Measurements from ENCODE around the gene DDX47. TPM values are rescaled to one million over a fixed set of nuclear protein-coding genes. Genes with fewer than 3 reads are reported as not detected.

The DDX47 gene
- total and polyA plus RNA-seq, 4 donors, result 28.2 to 79.2 (median 40.4) TPM

- WGBS, 2 donors, result 46 to 50% methylated on average over 11 of the region's 11 CpGs
- H3K4me3 ChIP-seq, result no peak overlapping the region
- TF ChIP-seq CTCF (IDR thresholded peaks at IDR 0.05; ENCODE audit: control extremely low read depth, extremely low read depth), result no peak
- no peak overlapping the region for H3K9ac ChIP-seq (ENCODE audit: insufficient read depth in 1 of 2, low read length in 2 of 2)
- no peaks in the 10 kb centered on the region for H3K36me3 ChIP-seq (ENCODE audit: control insufficient read depth in 4 of 4, insufficient read depth in 4 of 4, low read length in 4 of 4)
- no peak for ATAC-seq (ENCODE audit: insufficient read depth, low FRiP score)
- peak in 2 of 3 donors; percentile 41 to 65 for DNase-seq
- H3K27me3 ChIP-seq (ENCODE audit: control insufficient read depth in 3 of 3, insufficient read depth in 3 of 3, low read length in 2 of 3), result no peaks in the 10 kb centered on the region
- H3K27ac ChIP-seq (ENCODE audit: low read depth in 1 of 2, low read length in 1 of 2), result peak overlapping the region; percentile 78 to 84
- H3K9me3 ChIP-seq (ENCODE audit: control insufficient read depth in 4 of 4, insufficient read depth in 3 of 4, low read length in 3 of 4), result no peaks in the 10 kb centered on the region
- H3K4me1 ChIP-seq (ENCODE audit: control insufficient read depth in 5 of 5, insufficient read depth in 5 of 5, low read length in 5 of 5), result peaks cover 0 to 11% (median 0%) of the 10 kb centered on the region in 5 donors
Measured at GRCh38 chr12:12807970-12808702, 5.0 kb upstream of the DDX47 start.

- H3K27ac ChIP-seq (ENCODE audit: low read depth in 1 of 2, low read length in 1 of 2), result no peak overlapping the region
- 80 to 83% methylated on average over 10 of the region's 10 CpGs for WGBS, 2 donors
- no peak for TF ChIP-seq CTCF (IDR thresholded peaks at IDR 0.05; ENCODE audit: control extremely low read depth, extremely low read depth)
- H3K36me3 ChIP-seq (ENCODE audit: control insufficient read depth in 4 of 4, insufficient read depth in 4 of 4, low read length in 4 of 4), result peaks cover 0 to 7% (median 3%) of the 10 kb centered on the region in 4 donors
- H3K4me1 ChIP-seq (ENCODE audit: control insufficient read depth in 5 of 5, insufficient read depth in 5 of 5, low read length in 5 of 5), result peaks cover 0 to 16% (median 8%) of the 10 kb centered on the region in 5 donors
- DNase-seq (no peak), ATAC-seq (ENCODE audit: insufficient read depth, low FRiP score) (no peak)
- H3K9ac ChIP-seq (ENCODE audit: insufficient read depth in 1 of 2, low read length in 2 of 2), result no peak overlapping the region
- no peaks in the 10 kb centered on the region for H3K27me3 ChIP-seq (ENCODE audit: control insufficient read depth in 3 of 3, insufficient read depth in 3 of 3, low read length in 2 of 3)
- no peaks in the 10 kb centered on the region for H3K9me3 ChIP-seq (ENCODE audit: control insufficient read depth in 4 of 4, insufficient read depth in 3 of 4, low read length in 3 of 4)
- no peak overlapping the region for H3K4me3 ChIP-seq
Measured at GRCh38 chr12:12810553-12811021, 2.6 kb upstream of the DDX47 start.

- peaks cover 0 to 17% (median 8%) of the 10 kb centered on the region in 5 donors for H3K4me1 ChIP-seq (ENCODE audit: control insufficient read depth in 5 of 5, insufficient read depth in 5 of 5, low read length in 5 of 5)
- no peak for ATAC-seq (ENCODE audit: insufficient read depth, low FRiP score)
- H3K4me3 ChIP-seq, result no peak overlapping the region
- DNase-seq, result no peak
- TF ChIP-seq CTCF (IDR thresholded peaks at IDR 0.05; ENCODE audit: control extremely low read depth, extremely low read depth), result no peak
- no peak overlapping the region for H3K27ac ChIP-seq (ENCODE audit: low read depth in 1 of 2, low read length in 1 of 2)
- H3K9me3 ChIP-seq (ENCODE audit: control insufficient read depth in 4 of 4, insufficient read depth in 3 of 4, low read length in 3 of 4), result no peaks in the 10 kb centered on the region
- no peaks in the 10 kb centered on the region for H3K27me3 ChIP-seq (ENCODE audit: control insufficient read depth in 3 of 3, insufficient read depth in 3 of 3, low read length in 2 of 3)
- WGBS, 2 donors, result 71 to 80% methylated on average over 3 of the region's 3 CpGs
- no peak overlapping the region for H3K9ac ChIP-seq (ENCODE audit: insufficient read depth in 1 of 2, low read length in 2 of 2)
- H3K36me3 ChIP-seq (ENCODE audit: control insufficient read depth in 4 of 4, insufficient read depth in 4 of 4, low read length in 4 of 4), result peaks cover 0 to 7% (median 3%) of the 10 kb centered on the region in 4 donors
Measured at GRCh38 chr12:12811343-12811742, 1.8 kb upstream of the DDX47 start.
